Measurements from ENCODE around the gene CSRNP3. TPM values are rescaled to one million over a fixed set of nuclear protein-coding genes. Genes with fewer than 3 reads are reported as not detected.
A peak's percentile ranks its signal among the peaks of the same experiment; 100 is the strongest.

Gene CSRNP3
- total and polyA plus RNA-seq, 2 donors (not counting 1 experiment from before 2014, with no cell fraction given) = not detected

GRCh38 chr2:165573534-165574461 is 104.3 kb downstream of the CSRNP3 start:
- H3K27ac Mint-ChIP-seq = no peak overlapping the region
- H3K4me3 ChIP-seq (ENCODE audit: control extremely low read depth in 1 of 5, extremely low read depth in 1 of 5, insufficient read depth in 1 of 5, low read depth in 2 of 5, low read length in 4 of 5) = no peak overlapping the region
- no peaks in the 10 kb centered on the region for H4K20me1 ChIP-seq (ENCODE audit: control insufficient read depth, insufficient read depth, low read length, poor library complexity, severe bottlenecking)
- intact Hi-C loops (cut with micrococcal nuclease) = no loop called here
- peak overlapping the region; percentile 42 for H3K4me2 ChIP-seq (replicated peaks; ENCODE audit: low read depth, low read length, poor library complexity, severe bottlenecking)
- H3K4me3 Mint-ChIP-seq = peak overlapping the region; percentile 30
- POLR2A ChIA-PET = interaction anchor here (0.5 kb wide), 1 partner anchor 15 kb away, joined by 6 read pairs; no protein-coding TSS in a partner anchor
- H3K27me3 ChIP-seq (replicated peaks in 1 of 4; ENCODE audit: control extremely low read depth in 1 of 4, control insufficient read depth in 3 of 4, insufficient read depth in 4 of 4, low read length in 3 of 4) = peaks cover 0 to 2% (median 0%) of the 10 kb centered on the region in 4 experiments
- no peaks in the 10 kb centered on the region for H3K4me1 ChIP-seq (ENCODE audit: control insufficient read depth in 2 of 2, insufficient read depth in 2 of 2, low read length in 2 of 2)
- ATAC-seq (ENCODE audit: low read depth) (no peak), DNase-seq (peak; percentile 11)
- no peaks in the 10 kb centered on the region for H3K79me2 ChIP-seq (ENCODE audit: control insufficient read depth, insufficient read depth, low read length)
- H3K9ac ChIP-seq (ENCODE audit: low read length) = peak overlapping the region; percentile 25
- peaks cover 7% of the 10 kb centered on the region for H3K4me1 Mint-ChIP-seq
- peaks cover 6% of the 10 kb centered on the region for H3K27me3 Mint-ChIP-seq
- CTCF ChIA-PET = interaction anchor here (0.7 kb wide), 1 partner anchor 125 kb away, joined by 4 read pairs; no protein-coding TSS in a partner anchor
- peak overlapping the region; percentile 35 for H2AFZ ChIP-seq (ENCODE audit: insufficient read depth, low read depth, low read length, poor library complexity, severe bottlenecking)
- no peaks in the 10 kb centered on the region for H3K9me3 ChIP-seq (ENCODE audit: control extremely low read depth in 1 of 3, control insufficient read depth in 2 of 3, insufficient read depth in 1 of 3, low read length in 2 of 3)
- H3K36me3 ChIP-seq (replicated peaks in 1 of 2; ENCODE audit: control extremely low read depth in 1 of 2, control insufficient read depth in 1 of 2, extremely low read depth in 1 of 2, insufficient read depth in 2 of 2, low read length in 1 of 2) = no peaks in the 10 kb centered on the region
- TF ChIP-seq EZH2 (IDR thresholded peaks at IDR 0.05; ENCODE audit: borderline replicate concordance, insufficient read depth, low read depth, low read length, poor library complexity, severe bottlenecking) (no peak), CTCF (IDR thresholded peaks at IDR 0.05) (no peak)
- no peak overlapping the region for H3K27ac ChIP-seq (ENCODE audit: low read length in 2 of 2)
- 71% methylated on average over 9 of the region's 17 CpGs for WGBS (ENCODE audit: insufficient coverage)
- H3K9me3 Mint-ChIP-seq (ENCODE audit: insufficient read depth) = no peaks in the 10 kb centered on the region

- Histone ChIP-seq H3K79me2 (ENCODE audit: control insufficient read depth, insufficient read depth, low read length) (no peaks in the 10 kb centered on the region), H3K36me3 (replicated peaks in 1 of 2; ENCODE audit: control extremely low read depth in 1 of 2, control insufficient read depth in 1 of 2, extremely low read depth in 1 of 2, insufficient read depth in 2 of 2, low read length in 1 of 2) (no peaks in the 10 kb centered on the region), H3K4me3 (ENCODE audit: control extremely low read depth in 1 of 5, extremely low read depth in 1 of 5, insufficient read depth in 1 of 5, low read depth in 2 of 5, low read length in 4 of 5) (no peak overlapping the region), H3K27me3 (replicated peaks in 1 of 4; ENCODE audit: control extremely low read depth in 1 of 4, control insufficient read depth in 3 of 4, insufficient read depth in 4 of 4, low read length in 3 of 4) (peaks cover 0 to 2% (median 0%) of the 10 kb centered on the region in 4 experiments), H3K27ac (ENCODE audit: low read length in 2 of 2) (no peak overlapping the region), H4K20me1 (ENCODE audit: control insufficient read depth, insufficient read depth, low read length, poor library complexity, severe bottlenecking) (no peaks in the 10 kb centered on the region), H3K9me3 (ENCODE audit: control extremely low read depth in 1 of 3, control insufficient read depth in 2 of 3, insufficient read depth in 1 of 3, low read length in 2 of 3) (no peaks in the 10 kb centered on the region), H2AFZ (ENCODE audit: insufficient read depth, low read depth, low read length, poor library complexity, severe bottlenecking) (no peak overlapping the region), H3K4me1 (ENCODE audit: control insufficient read depth in 2 of 2, insufficient read depth in 2 of 2, low read length in 2 of 2) (no peaks in the 10 kb centered on the region), H3K4me2 (replicated peaks; ENCODE audit: low read depth, low read length, poor library complexity, severe bottlenecking) (no peak overlapping the region), H3K9ac (ENCODE audit: low read length) (no peak overlapping the region)
- ChIA-PET POLR2A (no interaction called here), CTCF (no interaction called here)
- TF ChIP-seq EZH2 (IDR thresholded peaks at IDR 0.05; ENCODE audit: borderline replicate concordance, insufficient read depth, low read depth, low read length, poor library complexity, severe bottlenecking) = no peak
- TF ChIP-seq CTCF (IDR thresholded peaks at IDR 0.05) = no peak
- Mint-ChIP-seq H3K9me3 (ENCODE audit: insufficient read depth) (no peaks in the 10 kb centered on the region), H3K4me1 (peaks cover 7% of the 10 kb centered on the region), H3K27ac (no peak overlapping the region), H3K4me3 (no peak overlapping the region), H3K27me3 (peaks cover 6% of the 10 kb centered on the region)
- DNase-seq (no peak), ATAC-seq (ENCODE audit: low read depth) (no peak)
- intact Hi-C loops (cut with micrococcal nuclease) = no loop called here
- WGBS (ENCODE audit: insufficient coverage) = no CpG with 5 or more reads among the region's 2 CpGs
Measured at GRCh38 chr2:165575044-165575615, 105.6 kb downstream of the CSRNP3 start.
